HepG2 (cell line): ENCODE results near the gene PLCB1. TPM values are rescaled to one million over a fixed set of nuclear protein-coding genes. Genes with fewer than 3 reads are reported as not detected.

Experiments used
- ARNTL ChIP-seq: sonication (generic); formaldehyde crosslinking; IDR thresholded peaks from 2 replicates; pipeline ENCODE4 v1.4.0; 2020; ENCODE audit warnings: mild to moderate bottlenecking, missing genetic modification reagents
- CC2D1A ChIP-seq: sonication (generic); formaldehyde crosslinking; IDR thresholded peaks from 2 replicates; pipeline ENCODE4 v1.8.1; 2023; ENCODE audit warnings: mild to moderate bottlenecking, missing genetic modification reagents
- CTCF ChIP-seq: sonication (generic); formaldehyde crosslinking; IDR thresholded peaks from 2 replicates; pipeline ENCODE4 v1.5.0; 2020; ENCODE audit warnings: mild to moderate bottlenecking, missing genetic modification reagents, moderate library complexity
- FOSL2 ChIP-seq: sonication (generic); formaldehyde crosslinking; IDR thresholded peaks from 2 replicates; pipeline ENCODE4 v1.4.0; 2020; ENCODE audit warnings: missing genetic modification reagents
- HIC2 ChIP-seq: sonication (generic); formaldehyde crosslinking; IDR thresholded peaks from 2 replicates; pipeline ENCODE4 v1.9.0; 2022; ENCODE audit warnings: low read depth, missing genetic modification reagents
- KLF12 ChIP-seq: sonication (generic); formaldehyde crosslinking; IDR thresholded peaks from 2 replicates; pipeline ENCODE4 v1.4.0; 2020; ENCODE audit warnings: missing genetic modification reagents, borderline replicate concordance
- KLF13 ChIP-seq: sonication (generic); formaldehyde crosslinking; IDR thresholded peaks from 2 replicates; pipeline ENCODE4 v1.4.0; 2020; ENCODE audit warnings: mild to moderate bottlenecking, missing genetic modification reagents
- MAFK ChIP-seq, 2 experiments: IDR thresholded peaks in 1 of 2; conservative IDR thresholded peaks in 1 of 2; 2 replicates each; pipeline ENCODE4 v1.6.1; 2011; ENCODE audit warnings: improper control_type of control experiment in 2 of 2, low read length in 2 of 2
- MIER3 ChIP-seq: IDR thresholded peaks from 2 replicates; pipeline ENCODE4 v1.6.1; 2016; ENCODE audit warnings: missing compliant biosample characterization, borderline replicate concordance
- MZF1 ChIP-seq: sonication (generic); formaldehyde crosslinking; IDR thresholded peaks from 2 replicates; pipeline ENCODE4 v1.8.1; 2023; ENCODE audit warnings: mild to moderate bottlenecking, missing genetic modification reagents, borderline replicate concordance
- NPAS2 ChIP-seq: sonication (generic); formaldehyde crosslinking; IDR thresholded peaks from 2 replicates; pipeline ENCODE4 v1.8.0; 2022; ENCODE audit warnings: mild to moderate bottlenecking, missing genetic modification reagents, borderline replicate concordance
- SALL1 ChIP-seq: sonication (generic); formaldehyde crosslinking; IDR thresholded peaks from 2 replicates; pipeline ENCODE4 v1.8.0; 2022; ENCODE audit warnings: mild to moderate bottlenecking, missing genetic modification reagents
- SMC3 ChIP-seq: IDR thresholded peaks from 2 replicates; pipeline ENCODE4 v1.6.1; 2011; ENCODE audit warnings: low read length, improper control_type of control experiment
- TEAD2 ChIP-seq: sonication (generic); formaldehyde crosslinking; IDR thresholded peaks from 2 replicates; pipeline ENCODE4 v1.9.0; 2021; ENCODE audit warnings: missing genetic modification reagents
- UBTF ChIP-seq: sonication (generic); formaldehyde crosslinking; IDR thresholded peaks from 2 replicates; pipeline ENCODE4 v1.4.0; 2020; ENCODE audit warnings: mild to moderate bottlenecking, missing genetic modification reagents
- ZBTB1 ChIP-seq: sonication (generic); formaldehyde crosslinking; IDR thresholded peaks from 2 replicates; pipeline ENCODE4 v1.4.0; 2020; ENCODE audit warnings: missing genetic modification reagents, borderline replicate concordance
- ZBTB44 ChIP-seq: sonication (generic); formaldehyde crosslinking; IDR thresholded peaks from 2 replicates; pipeline ENCODE4 v1.4.0; 2020; ENCODE audit warnings: missing genetic modification reagents
- ZMYM4 ChIP-seq: sonication (generic); formaldehyde crosslinking; IDR thresholded peaks from 2 replicates; pipeline ENCODE4 v1.8.1; 2023; ENCODE audit warnings: mild to moderate bottlenecking, missing genetic modification reagents
- ZNF329 ChIP-seq: sonication (generic); formaldehyde crosslinking; IDR thresholded peaks from 2 replicates; pipeline ENCODE4 v1.9.0; 2021; ENCODE audit warnings: low read depth, mild to moderate bottlenecking, missing genetic modification reagents
- ZNF431 ChIP-seq: sonication (generic); formaldehyde crosslinking; IDR thresholded peaks from 2 replicates; pipeline ENCODE4 v1.9.0; 2022; ENCODE audit warnings: missing genetic modification reagents, low read depth, mild to moderate bottlenecking, borderline replicate concordance
- ZNF619 ChIP-seq: sonication (generic); formaldehyde crosslinking; IDR thresholded peaks from 2 replicates; pipeline ENCODE4 v1.4.0; 2020; ENCODE audit warnings: mild to moderate bottlenecking, missing genetic modification reagents
- ZNF713 ChIP-seq: sonication (generic); formaldehyde crosslinking; IDR thresholded peaks from 2 replicates; pipeline ENCODE4 v1.4.0; 2020; ENCODE audit warnings: mild to moderate bottlenecking, missing genetic modification reagents
- polyA plus RNA-seq, 8 experiments: library from polyadenylated mRNA; depleted of rRNA in 3 of 8; stranded (reverse) in 7 of 8; unstranded in 1 of 8; fragments of >200 nt; fragmentation: Illumina TruSeq in 4 of 8; extraction: Trizol in 4 of 8; gene quantifications; 2 replicates each; pipeline versions ENCODE4 v1.2.1 to v1.2.3, GENCODE V29; 2011 to 2016; ENCODE audit warnings: low read depth in 4 of 8, missing spikeins in 1 of 8, mixed read lengths in 1 of 8; ENCODE audit not compliant: insufficient read depth in 1 of 8
- total RNA-seq, 5 experiments: library from RNA; depleted of rRNA; stranded (reverse); fragments of >200 nt; fragmentation: Illumina TruSeq; extraction: Trizol; gene quantifications; 2 replicates each; pipeline ENCODE4 v1.2.3, GENCODE V29; 2016; ENCODE audit warnings: low read depth in 1 of 5

The PLCB1 gene
- total and polyA plus RNA-seq, 2 of the 13 experiments (the other 11 are each of a cell fraction or from before 2014, with no cell fraction given): 42.4 to 55.9 TPM

- TF ChIP-seq UBTF (CRISPR knock-in tag) (peak; percentile 35; the same call in 1 of the 2 replicates), MAFK (conservative IDR thresholded peaks at IDR 0.05 in 1 of 2, IDR thresholded peaks at IDR 0.05 in 1 of 2; ENCODE audit: low read length in 2 of 2) (no peak), ZNF329 (CRISPR knock-in tag) (no peak), CTCF (CRISPR knock-in tag) (peak; percentile 72), NPAS2 (CRISPR knock-in tag) (no peak), ZBTB1 (CRISPR knock-in tag) (no peak), HIC2 (CRISPR knock-in tag) (no peak), FOSL2 (peak; percentile 54; the same call in 1 of the 2 replicates), TEAD2 (CRISPR knock-in tag) (no peak), ZBTB44 (CRISPR knock-in tag) (no peak), ARNTL (CRISPR knock-in tag) (no peak), MIER3 (CRISPR knock-in tag) (no peak), SALL1 (CRISPR knock-in tag) (0 out of 2 replicates have a peak, but pooled peaks have one; percentile 10), ZNF431 (CRISPR knock-in tag) (no peak), ZMYM4 (CRISPR knock-in tag) (no peak; the same call in 1 of the 2 replicates), ZNF713 (CRISPR knock-in tag) (0 out of 2 replicates have a peak, but pooled peaks have one; percentile 90), ZNF619 (0 out of 2 replicates have a peak, but pooled peaks have one; percentile 65), MZF1 (peak; percentile 76; the same call in 1 of the 2 replicates), CC2D1A (CRISPR knock-in tag) (no peak), KLF12 (no peak), KLF13 (peak; percentile 52; the same call in 1 of the 2 replicates), SMC3 (peak; percentile 16; the same call in 1 of the 2 replicates)
Observed at GRCh38 chr20:8454137-8454712, 322.2 kb downstream of the PLCB1 start (continued).
